HL-60 (cell line): ENCODE results near the gene SERTAD1.

Source experiments
- CTCF ChIP-seq: IDR thresholded peaks from one replicate; pipeline ENCODE4 v1.5.1; 2011; ENCODE audit warnings: low read length, control low read depth, inconsistent platforms; ENCODE audit not compliant: insufficient read depth
- GABPA ChIP-seq: IDR thresholded peaks from 2 replicates; pipeline ENCODE4 v1.6.1; 2012; ENCODE audit warnings: low read depth
- POLR2AphosphoS5 ChIP-seq: IDR thresholded peaks from 2 replicates; pipeline ENCODE4 v1.6.1; 2012; ENCODE audit warnings: low read depth
- REST ChIP-seq: IDR thresholded peaks from 2 replicates; pipeline ENCODE4 v1.6.1; 2012; ENCODE audit warnings: low read depth; ENCODE audit not compliant: insufficient replicate concordance

- TF ChIP-seq CTCF = no peak
- TF ChIP-seq REST = no peak
- TF ChIP-seq POLR2AphosphoS5 = no peak
- TF ChIP-seq GABPA = no peak
Measured at GRCh38 chr19:40422748-40423566, 2.8 kb downstream of the SERTAD1 start.
